NCI-H345 treated with DMSO at 0.1 percent for 48 hours (cell line): ENCODE data around the gene SH3BP2.

Experiments used
- DNase-seq: peaks from one replicate; lab custom pipeline; 2025; ENCODE audit not compliant: unreplicated experiment; lab: John Stamatoyannopoulos, UW

SH3BP2 gene

DNA sequence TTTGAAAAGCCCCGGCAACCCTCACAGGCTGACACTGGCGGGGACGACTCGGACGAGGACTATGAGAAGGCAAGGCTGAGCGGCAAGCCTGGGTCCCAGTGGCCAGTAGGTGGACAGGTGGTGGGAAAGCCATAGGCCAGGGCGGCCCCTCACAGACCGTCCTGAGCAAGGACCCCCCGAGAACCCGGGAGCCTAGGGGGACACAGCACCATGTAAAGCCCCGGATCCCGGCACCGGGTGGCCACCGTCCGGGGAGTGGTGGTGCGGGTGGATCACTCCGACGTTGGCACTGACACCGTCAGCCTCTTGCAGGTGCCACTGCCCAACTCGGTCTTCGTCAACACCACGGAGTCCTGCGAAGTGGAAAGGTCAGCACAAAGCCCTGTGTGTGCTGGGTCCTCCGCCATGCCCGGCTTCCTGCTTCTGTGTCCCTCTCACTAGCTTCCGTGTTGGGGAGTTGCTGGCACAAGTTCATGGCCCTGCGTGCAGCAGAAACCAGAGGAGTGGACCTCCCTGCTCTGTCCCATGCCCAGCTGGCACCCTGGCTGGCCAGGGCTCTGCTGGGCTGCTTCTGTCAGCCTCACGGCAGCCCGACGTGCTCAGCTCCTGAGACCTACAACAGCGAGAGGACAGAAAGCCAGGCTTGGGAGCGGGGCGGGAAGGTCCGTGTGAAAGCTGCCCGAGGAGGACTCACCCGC lies 38.9 kb downstream of the SH3BP2 start:
- DNase-seq: no peak

DNA sequence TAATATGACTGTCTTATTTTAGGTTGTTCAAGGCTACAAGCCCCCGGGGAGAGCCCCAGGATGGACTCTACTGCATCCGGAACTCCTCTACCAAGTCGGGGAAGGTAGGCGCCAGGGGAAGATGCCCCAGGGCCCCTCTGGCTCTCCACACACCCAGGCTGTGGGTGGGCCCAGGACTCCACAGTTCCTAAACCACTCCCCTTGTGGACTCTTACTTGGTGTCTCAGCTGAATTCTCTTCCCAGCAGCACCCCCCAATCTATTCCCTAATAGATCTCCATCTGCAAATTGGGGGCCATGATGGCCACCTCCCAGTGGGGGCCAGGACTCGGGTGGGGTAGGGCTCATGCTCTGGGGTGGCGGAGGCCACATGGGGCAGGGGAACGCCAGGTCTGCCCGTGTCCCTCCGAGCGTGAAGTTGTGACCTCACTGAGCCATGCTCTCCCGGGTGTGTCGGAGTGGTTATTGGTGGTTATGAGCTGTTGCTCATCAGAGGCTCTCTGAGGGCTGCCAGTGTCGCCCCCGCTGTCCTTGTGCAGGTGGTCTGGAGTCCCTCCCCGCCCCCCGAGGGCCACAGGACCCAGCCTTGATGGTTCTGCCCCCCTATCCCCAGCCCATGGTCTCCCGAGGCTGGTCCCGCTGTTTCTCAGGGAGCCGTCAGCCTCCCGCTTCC lies 39.6 kb downstream of the SH3BP2 start:
- DNase-seq: no peak

DNA sequence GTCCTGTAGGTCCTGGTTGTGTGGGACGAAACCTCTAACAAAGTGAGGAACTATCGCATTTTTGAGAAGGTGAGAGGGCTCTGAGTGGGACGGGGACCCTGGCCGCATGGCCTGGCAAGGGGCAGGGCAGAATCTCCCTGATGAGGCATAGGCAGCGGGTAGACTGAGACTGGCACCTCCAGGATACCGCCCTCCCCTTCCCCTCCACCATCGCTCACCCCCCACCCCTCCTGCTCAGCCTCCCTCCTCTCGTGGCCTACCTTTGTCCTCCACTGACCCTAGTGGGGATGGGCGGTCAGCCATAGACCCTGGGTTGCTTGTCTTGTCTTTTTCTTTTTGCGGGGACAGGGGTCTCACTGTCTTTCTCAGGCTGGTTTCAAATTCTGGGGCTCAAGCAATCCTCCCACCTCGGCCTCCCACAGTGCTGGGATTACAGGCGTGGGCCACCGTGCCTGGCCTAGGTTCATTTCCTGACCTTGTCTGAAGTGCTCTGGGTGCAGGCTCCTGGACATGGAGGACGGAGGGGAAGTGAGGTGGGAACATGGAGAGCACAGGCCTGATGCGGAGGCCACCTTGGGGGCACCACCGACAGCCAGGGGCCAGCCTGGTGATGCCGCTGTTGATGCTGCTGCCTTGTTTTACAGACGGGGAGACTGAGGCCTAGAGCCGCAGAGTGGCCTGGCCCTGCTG lies 40.2 kb downstream of the SH3BP2 start:
- DNase-seq: no peak

DNA sequence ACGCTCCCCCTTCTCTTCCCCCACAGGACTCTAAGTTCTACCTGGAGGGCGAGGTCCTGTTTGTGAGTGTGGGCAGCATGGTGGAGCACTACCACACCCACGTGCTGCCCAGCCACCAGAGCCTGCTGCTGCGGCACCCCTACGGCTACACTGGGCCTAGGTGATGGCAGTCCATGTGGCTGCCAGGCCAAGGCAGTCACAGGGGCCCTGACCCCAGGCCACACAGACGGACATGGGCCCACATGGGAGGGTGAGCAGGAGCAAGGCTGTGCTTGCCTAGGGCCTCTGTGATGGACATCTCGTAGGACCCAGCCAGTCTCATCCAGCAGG lies 40.8 kb downstream of the SH3BP2 start:
- DNase-seq: no peak

DNA sequence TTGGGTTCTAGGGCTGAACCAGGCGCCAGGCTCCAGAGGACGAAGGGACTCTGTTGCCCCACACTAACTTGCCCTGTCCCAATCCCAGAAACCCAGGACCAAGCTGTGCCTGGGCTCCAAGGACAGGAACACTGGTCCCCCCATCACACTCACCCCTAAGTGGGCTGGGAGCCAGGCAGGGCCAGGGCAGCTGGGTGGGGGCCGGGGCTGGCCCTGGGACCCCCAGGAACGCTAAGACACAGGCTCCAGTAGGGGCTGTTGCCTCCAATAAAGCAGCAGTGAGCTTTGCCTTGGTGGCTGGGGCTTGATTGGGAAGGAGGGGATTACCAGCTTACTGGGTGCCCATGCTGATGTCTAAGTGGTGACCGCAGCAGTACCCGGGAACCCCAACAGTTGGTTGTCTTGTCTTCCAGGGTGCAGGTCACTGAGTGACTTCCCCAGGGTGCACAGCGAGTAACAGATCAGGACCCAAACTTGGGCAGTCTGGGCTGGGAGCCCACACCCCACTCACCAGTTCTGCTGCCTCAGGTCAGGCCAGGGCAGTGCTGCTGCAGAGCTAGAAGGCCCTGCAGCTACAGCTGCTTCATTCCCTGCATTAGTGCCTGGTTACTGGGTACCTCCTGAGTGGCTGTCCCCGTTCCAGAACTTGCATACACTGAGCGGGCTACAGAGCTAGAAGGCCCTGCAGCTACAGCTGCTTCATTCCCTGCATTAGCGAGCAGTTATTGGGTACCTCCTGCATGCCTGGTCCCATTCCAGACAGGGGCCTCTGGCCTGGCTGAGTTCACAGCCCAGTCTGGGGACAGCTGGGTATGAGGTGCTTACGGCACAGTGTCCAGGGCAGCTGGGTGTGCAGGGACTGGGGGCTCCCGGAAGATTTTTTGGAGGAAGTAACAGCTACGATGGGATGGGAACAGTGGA lies 41.4 kb downstream of the SH3BP2 start:
- DNase-seq: no peak

DNA sequence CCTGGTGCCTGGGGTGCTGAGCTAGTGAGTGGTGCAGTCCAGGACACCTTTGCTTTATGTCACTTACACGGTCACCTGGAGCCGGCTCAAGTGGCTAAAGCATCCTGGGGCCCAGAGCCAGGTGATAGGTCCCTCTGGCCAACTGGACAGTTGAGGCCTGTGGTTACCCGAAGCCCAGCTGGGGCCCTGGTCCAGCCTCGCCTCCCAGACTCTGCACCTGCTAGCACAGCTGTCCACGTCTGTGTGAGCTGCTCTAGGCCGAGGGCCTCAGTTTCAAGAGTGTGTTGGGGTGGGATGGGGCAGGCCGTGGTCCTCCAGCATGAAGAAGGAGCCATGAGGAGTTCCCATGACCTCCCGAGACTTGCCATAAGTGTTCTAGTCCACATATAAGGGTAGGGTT lies 43.1 kb downstream of the SH3BP2 start:
- no peak for DNase-seq

DNA sequence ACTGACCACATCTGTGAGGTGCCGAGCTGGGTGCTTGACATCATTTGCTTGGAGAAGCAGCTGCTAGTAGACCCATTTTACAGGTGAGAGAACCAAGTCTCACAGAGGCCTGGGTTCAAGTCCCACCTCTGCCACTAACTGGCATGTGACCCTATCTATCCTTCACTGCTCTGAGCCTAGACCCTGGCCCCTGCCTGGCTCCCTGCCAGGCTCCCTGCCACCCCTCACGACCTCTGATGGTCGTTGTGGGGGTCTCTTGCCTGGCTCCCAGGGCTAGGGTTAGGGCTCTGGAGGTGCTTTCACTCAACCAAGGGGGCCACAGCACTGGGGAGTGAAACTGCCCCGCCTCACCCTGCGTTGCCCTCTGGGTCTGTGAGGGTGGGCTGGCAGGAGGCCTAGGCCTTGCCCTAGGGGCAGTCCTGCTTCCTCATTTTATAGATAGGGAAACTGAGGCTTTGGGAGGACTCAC lies 43.5 kb downstream of the SH3BP2 start:
- DNase-seq: no peak

DNA sequence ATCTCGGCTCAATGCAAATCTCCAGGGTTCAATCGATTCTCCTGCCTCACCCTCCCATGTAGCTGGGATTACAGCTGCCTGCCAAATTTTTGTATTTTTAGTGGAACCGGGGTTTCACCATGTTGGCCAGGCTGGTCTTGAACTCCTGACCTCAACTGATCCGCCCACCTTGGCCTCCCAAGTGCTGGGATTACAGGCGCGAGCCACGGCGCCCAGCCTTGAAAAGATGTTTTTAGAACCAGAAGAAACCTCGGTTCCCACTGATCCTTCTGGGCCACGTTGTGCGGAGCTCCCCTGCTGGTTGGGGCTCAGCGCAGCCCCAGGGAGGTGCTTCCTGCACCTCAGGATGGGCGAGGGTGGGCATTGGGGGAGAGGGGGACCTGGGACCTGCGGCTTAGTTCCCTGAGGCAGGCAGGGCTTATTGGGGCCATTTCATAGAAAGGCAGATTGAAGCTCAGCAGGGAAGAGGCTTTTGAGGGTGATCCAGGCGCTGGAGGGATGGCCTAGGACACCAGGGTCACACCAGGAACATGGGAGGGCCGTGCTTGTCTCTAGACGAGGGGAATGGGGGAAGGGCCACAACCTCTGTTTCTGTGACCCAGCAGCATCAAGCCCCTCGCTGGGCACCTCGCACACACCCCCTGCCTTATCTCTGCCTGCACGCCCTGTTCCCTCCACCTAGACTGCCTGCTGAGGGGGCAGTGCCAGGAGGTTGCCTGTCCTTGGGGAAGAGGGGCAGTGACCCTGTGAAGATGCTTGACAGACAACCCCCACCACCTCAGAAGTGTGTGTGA lies 44.4 kb downstream of the SH3BP2 start:
- DNase-seq: no peak

DNA sequence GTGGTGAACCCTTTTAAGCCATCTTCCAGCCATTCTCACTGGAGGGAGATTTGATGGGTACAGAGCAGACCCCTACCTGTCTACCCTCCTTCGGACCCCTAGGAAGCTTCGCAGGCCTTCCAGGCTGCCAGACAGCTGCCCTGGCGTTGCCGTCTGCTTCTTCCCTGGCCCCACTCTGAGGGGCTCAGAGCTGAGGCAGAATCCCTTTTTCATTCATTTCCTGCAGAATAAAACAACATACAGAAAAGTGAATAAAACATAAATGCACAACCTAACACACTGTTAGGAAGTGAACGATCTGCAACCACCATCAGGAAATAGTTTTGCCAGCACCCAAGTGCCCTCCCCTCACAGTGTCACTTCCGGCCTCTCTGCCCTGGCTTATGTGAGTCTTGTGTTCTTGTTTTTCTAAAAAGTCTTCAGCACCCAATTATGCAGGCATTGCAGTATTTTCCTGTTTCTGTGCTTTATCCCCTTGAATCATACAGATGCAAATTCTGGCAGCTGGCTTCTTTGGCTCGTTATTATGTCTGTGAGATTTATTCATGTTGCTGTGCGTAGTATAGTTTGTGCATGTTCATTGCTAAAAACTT lies 45.1 kb downstream of the SH3BP2 start:
- DNase-seq: no peak

DNA sequence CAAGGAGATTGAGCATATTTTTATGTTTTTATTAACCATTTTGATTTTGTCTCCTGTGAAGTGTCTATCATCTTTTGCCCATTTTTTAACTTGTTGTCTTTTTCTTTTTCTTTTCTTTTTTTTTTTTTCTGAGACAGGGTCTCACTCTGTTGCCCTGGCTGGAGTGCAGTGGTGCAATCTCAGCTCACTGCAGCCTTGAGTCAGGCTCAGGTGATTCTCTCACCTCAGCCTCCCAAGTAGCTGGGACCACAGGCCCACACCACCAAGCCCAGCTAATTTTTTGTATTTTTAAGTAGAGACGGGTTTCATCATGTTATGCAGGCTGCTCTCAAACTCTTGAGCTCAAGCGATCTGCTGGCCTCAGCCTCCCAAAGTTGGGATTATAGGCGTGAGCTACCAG lies 46.2 kb downstream of the SH3BP2 start:
- DNase-seq: no peak

DNA sequence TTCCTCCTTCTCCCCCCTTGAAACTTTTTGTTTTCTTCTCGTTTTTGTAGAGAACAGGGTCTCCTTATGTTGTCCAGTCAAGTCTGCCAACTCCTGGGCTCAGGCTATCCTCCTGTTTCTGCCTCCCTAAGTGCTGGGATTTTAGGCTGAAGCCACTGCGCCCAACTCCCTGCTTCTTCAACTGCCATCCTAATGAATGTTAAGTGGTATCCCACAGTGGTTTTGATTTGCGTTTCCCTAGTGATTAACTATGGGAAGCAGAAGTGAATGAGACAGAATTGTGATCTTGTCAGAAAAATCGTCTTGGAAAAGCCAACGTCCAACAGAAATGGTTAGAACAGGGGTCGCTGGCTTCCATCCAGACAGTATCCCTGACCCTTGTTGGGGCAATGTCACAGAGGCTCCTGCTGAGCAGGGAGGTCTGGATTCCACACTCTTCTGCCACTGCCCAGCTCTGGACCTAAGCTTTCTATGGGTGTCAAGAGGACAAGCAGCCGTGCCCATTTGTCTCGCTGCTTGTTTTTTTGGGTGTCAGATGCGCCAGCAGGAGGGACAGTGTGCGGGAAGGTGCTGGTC lies 49.9 kb downstream of the SH3BP2 start:
- no peak for DNase-seq

DNA sequence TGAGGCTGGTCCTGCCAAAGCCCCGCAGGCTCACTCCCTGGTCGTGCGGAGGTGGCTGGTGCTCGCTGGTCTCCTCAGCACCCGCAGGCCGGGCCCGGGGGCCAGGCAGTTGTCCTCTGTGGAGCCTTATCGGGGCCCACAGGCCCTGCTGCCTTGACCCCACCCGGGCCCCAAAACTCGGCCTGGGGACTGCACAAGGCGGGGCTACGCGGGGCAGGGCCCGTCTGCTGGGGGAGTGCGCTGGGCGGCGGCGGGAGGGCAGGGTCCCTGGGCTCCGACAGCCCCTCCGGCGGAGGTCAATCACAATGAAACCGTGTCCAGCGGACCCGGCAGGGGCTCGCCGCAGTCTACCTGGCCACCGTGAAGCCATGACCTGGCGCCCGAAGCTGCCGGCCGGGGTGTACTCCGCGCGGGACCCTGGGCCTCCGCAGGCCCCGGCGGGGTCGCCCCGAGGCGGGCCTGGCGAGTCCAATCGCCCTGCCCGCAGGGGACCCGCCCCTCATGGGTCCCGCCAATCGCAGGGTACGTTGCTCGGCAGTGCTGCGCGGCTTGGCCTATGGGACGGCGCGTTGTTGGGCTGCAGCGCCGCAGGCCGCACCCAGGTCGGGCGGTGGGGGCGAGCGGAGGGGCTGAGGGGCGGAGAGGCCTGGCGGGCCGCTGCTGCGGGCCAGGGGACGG lies 50.5 kb downstream of the SH3BP2 start, which contains the start of gene ADD1:
ADD1 (plus strand) TSS at position 582 of the 678 bp plus-strand sequence. CDS start 32,072 bp downstream, outside the sequence.
- peak; percentile 28 for DNase-seq

DNA sequence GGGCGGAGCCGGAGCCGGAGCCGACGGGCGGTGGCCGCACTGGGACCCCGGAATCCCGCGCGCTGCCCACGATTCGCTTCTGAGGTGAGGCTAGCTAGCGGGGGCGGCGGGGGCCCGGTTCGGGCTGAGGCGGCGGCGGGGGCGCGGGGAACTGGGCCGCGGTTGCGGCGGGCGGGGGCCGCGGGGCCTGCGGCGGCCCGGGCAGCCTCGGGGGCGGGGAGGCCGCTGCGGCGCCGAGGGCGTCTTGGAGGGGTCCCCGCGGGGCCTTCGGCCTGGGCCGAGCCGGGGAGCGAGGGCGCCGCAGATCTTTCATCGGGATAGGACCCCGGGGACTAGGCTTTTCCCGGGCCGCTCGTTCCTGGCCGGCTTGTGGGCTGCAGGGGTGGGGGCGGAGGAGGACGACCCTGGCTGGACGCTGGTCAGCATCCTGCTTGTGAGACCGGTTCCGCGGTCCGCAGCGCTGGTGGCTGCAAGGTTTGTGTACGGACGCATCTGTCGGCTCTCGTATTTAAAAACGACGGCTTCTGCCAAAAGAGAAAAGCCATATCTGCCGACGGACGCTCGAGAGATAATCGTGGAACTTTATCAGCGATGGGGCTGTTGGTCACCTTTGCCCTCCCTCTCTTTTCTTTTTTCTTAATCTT lies 51.2 kb downstream of the SH3BP2 start:
- no peak for DNase-seq

DNA sequence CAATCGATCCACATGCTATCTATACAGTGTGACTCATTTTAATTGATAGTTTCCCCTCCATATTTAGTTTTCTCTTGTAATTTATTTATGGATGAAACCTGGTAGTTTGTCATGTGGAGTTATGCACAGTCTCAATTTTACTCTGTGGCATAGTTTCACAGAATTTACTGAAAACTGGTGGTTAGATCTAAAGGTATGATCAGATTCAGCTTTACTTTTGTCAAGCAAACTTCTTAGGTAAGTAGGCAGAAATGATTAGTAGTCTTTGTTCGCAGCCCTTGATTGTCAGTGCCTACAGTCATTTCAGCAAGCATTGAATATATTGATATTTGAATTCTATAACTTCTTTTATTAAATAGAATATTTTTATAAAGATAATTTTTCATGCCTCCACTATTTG lies 53.3 kb downstream of the SH3BP2 start:
- no peak for DNase-seq

DNA sequence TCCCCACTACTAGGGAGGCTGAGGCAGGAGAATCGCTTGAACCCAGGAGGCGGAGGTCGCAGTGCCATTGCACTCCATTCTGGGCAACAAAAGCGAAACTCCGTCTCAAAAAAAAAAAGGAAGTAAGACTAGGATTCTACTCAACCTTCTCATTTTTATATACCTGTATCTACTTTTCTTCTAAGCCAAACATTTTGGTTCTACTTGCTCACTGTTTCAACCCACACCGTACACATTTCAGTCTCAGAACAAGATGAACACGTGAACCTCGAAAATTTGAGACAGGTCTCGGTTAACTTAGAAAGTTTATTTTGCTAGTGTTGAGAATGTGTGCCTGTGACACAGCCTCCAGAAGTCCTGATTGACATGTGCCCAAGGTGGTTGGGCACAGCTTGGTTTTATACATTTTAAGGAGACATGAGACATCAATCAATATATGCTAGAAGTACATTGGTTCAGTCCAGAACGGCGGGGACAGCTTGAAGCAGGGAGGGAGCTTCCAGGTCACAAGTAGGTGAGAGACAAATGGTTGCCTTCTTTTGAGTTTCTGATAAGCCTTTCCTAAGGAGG lies 54.5 kb downstream of the SH3BP2 start:
- DNase-seq: no peak

DNA sequence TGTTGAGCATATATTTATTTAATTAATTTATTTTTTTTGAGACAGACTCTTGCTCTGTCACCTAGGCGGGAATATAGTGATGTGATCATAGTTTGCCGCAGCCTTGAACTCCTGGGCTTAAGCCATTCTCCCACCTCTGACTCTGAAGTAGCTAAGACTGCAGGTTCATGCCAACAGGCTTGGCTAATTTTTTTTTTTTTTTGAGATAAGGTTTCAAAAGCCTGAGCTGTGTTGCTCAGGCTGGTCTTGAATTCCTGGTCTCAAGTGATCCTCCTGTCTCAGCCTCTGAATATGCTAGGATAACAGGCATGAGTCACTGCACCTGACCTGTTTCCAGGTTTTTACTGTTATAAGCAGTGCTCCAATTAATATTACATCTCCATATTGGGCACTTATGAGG lies 55.6 kb downstream of the SH3BP2 start:
- DNase-seq: no peak

DNA sequence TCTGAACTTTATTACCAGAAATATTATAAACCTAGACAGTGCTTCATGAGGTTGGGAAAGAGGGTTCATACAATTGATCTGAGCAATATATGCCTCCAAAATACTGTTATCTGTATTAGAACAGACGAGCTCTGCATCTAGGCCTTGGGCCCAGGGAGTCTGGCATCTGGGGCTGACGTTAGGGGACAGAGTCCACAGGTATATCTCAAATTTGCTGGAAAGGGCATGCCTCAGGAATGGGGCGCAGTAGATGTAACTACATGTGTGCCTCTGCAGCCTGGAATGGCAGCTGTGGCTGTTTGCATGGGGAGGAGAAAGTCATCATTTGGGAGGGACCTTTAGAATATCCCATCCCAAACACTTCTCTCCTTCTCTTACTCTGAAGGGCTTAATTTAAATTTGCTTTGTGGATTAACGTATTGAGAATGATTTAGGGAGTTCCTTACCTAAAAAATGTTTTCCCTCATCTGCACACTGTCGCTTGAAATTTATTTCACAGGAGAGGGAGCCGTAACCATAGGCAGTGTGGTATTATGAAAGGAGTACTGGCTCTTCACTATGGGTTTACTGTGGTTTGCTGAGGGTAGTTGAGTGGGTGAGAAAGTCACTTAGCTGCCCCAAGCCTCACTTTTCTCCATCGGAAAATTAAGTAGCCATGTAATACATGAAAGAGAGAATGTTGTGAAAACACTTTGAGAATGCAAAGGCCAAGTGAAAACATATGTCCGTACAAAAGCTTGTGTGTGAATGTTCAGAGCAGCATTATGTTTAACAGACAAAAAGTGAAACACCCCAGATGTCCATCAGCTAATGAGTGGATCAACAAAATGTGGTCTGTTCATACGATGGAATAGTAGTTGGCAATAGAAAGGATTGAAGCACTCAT lies 56.6 kb downstream of the SH3BP2 start:
- no peak for DNase-seq
